ENCODE results near the gene FRMD4A.

DNA sequence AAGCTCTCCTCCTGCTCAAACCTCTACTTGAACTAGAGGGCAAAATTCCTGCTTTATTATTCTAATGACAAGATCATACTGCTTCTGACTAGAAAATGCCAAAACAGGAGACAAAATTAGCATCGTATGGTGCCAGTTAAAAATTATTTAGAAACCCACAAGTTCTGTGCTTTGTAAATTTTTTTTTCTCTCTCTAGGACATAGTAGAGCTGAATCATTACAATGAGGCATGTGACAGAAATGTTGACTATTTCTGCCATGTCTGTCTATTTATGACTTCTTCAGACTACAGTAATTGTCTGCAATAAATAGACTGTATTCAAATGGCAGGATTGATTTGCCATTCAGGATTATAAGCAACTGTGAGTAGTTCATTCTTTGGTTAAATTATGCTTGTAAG is 408.1 kb downstream of the FRMD4A start:
- no peak for TF ChIP-seq EZH2 (IDR thresholded peaks at IDR 0.05; ENCODE audit: borderline replicate concordance, low read depth, low read length, severe bottlenecking)
- TF ChIP-seq, protein P1, sequence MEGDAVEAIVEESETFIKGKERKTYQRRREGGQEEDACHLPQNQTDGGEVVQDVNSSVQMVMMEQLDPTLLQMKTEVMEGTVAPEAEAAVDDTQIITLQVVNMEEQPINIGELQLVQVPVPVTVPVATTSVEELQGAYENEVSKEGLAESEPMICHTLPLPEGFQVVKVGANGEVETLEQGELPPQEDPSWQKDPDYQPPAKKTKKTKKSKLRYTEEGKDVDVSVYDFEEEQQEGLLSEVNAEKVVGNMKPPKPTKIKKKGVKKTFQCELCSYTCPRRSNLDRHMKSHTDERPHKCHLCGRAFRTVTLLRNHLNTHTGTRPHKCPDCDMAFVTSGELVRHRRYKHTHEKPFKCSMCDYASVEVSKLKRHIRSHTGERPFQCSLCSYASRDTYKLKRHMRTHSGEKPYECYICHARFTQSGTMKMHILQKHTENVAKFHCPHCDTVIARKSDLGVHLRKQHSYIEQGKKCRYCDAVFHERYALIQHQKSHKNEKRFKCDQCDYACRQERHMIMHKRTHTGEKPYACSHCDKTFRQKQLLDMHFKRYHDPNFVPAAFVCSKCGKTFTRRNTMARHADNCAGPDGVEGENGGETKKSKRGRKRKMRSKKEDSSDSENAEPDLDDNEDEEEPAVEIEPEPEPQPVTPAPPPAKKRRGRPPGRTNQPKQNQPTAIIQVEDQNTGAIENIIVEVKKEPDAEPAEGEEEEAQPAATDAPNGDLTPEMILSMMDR (IDR thresholded peaks at IDR 0.05; ENCODE audit: borderline replicate concordance, extremely low read depth, low read length, poor library complexity, severe bottlenecking): no peak
